HUES6 (cell line): ENCODE data around the gene KLHL36.
A peak's percentile ranks its signal among the peaks of the same experiment; 100 is the strongest.

Experiments
- H3K27ac ChIP-seq: 2 replicates; pipeline ENCODE4 v1.7.0; 2013; ENCODE audit warnings: low read depth, mild to moderate bottlenecking, low read length, inconsistent platforms
- H3K27me3 ChIP-seq: 2 replicates; pipeline ENCODE4 v1.6.1; 2013; ENCODE audit warnings: low read length; ENCODE audit not compliant: control insufficient read depth, insufficient read depth
- H3K36me3 ChIP-seq: 2 replicates; pipeline ENCODE4 v1.6.1; 2013; ENCODE audit warnings: low read length; ENCODE audit not compliant: control insufficient read depth, insufficient read depth
- H3K4me1 ChIP-seq: 2 replicates; pipeline ENCODE4 v1.6.1; 2013; ENCODE audit warnings: low read length; ENCODE audit not compliant: control insufficient read depth, insufficient read depth
- H3K4me3 ChIP-seq: 2 replicates; pipeline ENCODE4 v1.5.1; 2013; ENCODE audit warnings: low read depth, low read length
- H3K9ac ChIP-seq: one replicate; pipeline ENCODE4 v1.6.1; 2013; ENCODE audit warnings: mild to moderate bottlenecking, low read length
- H3K9me3 ChIP-seq: 2 replicates; pipeline ENCODE4 v1.6.1; 2013; ENCODE audit warnings: low read depth, low read length; ENCODE audit not compliant: control insufficient read depth, insufficient read depth

KLHL36 gene

GRCh38 chr16:84648595-84649510 lies 542 bp downstream of the KLHL36 start:
- no peaks in the 10 kb centered on the region for H3K9me3 ChIP-seq
- H3K4me1 ChIP-seq, result peaks cover 7% of the 10 kb centered on the region
- H3K4me3 ChIP-seq, result peak overlapping the region; percentile 75
- H3K27me3 ChIP-seq, result peaks cover 22% of the 10 kb centered on the region
- H3K9ac ChIP-seq, result peak overlapping the region; percentile 46
- H3K27ac ChIP-seq, result no peak overlapping the region
- H3K36me3 ChIP-seq, result peaks cover 9% of the 10 kb centered on the region

- Histone ChIP-seq H3K36me3 (peaks cover 9% of the 10 kb centered on the region), H3K9ac (no peak overlapping the region), H3K27ac (no peak overlapping the region), H3K4me1 (peaks cover 7% of the 10 kb centered on the region), H3K4me3 (peak overlapping the region; percentile 75), H3K9me3 (no peaks in the 10 kb centered on the region), H3K27me3 (peaks cover 22% of the 10 kb centered on the region)
Observed at GRCh38 chr16:84649511-84649861, 1.2 kb downstream of the KLHL36 start.

GRCh38 chr16:84650062-84650991 lies 2.0 kb downstream of the KLHL36 start:
- H3K9me3 ChIP-seq, result no peaks in the 10 kb centered on the region

DNA sequence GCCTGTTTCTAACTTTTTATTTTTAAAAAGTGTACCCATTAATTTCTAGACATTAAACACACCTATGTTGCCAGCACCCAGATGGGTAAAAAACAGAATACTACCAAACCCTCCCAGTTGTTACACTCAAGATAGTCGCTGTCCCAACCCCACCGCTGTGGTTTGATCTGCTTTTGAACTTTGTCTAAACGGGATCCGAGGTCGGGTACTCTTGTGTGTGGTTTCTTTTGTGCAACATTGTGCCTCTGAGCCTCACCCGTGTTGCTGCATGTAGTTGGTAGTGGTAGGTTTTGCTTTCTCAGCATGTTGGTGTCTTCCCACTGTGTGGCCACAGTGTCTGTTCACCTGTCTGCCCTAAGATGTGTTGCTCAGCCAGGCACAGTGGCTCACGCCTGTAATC lies 4.3 kb downstream of the KLHL36 start:
- peaks cover 20% of the 10 kb centered on the region for H3K27me3 ChIP-seq
- no peaks in the 10 kb centered on the region for H3K9me3 ChIP-seq
- peaks cover 7% of the 10 kb centered on the region for H3K4me1 ChIP-seq
- H3K27ac ChIP-seq, result no peak overlapping the region
- no peak overlapping the region for H3K4me3 ChIP-seq
- peaks cover 19% of the 10 kb centered on the region for H3K36me3 ChIP-seq
- H3K9ac ChIP-seq, result no peak overlapping the region

More at GRCh38 chr16:84650062-84650991, 2.0 kb downstream of the KLHL36 start:
- H3K4me1 ChIP-seq, result peaks cover 7% of the 10 kb centered on the region
- no peak overlapping the region for H3K27ac ChIP-seq
- H3K27me3 ChIP-seq, result peaks cover 22% of the 10 kb centered on the region
- no peak overlapping the region for H3K4me3 ChIP-seq
- H3K9ac ChIP-seq, result no peak overlapping the region
- H3K36me3 ChIP-seq, result peaks cover 9% of the 10 kb centered on the region

GRCh38 chr16:84654238-84654637 lies 5.9 kb downstream of the KLHL36 start:
- no peak overlapping the region for H3K27ac ChIP-seq
- no peak overlapping the region for H3K9ac ChIP-seq

DNA sequence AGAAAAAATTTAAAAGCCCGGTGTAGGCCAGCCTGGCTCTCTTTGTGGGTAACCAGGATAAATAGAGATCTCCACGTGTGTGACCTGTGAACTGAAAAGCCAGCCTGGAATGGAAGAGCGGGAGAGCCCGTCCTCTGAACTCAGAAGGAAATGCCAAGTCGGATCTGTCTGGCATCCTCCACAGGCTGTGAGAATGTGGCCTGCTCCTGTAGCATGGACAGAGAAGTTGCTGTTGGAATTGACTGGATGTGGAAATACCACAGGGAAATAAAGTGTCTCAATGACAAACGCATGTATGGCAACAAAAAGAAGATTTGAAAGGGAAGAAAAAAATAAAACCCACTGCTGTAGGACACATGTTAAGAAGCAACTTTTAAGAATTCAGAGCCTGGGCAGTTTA lies 6.7 kb downstream of the KLHL36 start:
- peaks cover 41% of the 10 kb centered on the region for H3K36me3 ChIP-seq

More at GRCh38 chr16:84654238-84654637, 5.9 kb downstream of the KLHL36 start:
- H3K36me3 ChIP-seq, result peaks cover 33% of the 10 kb centered on the region
- H3K27me3 ChIP-seq, result peaks cover 11% of the 10 kb centered on the region
- no peaks in the 10 kb centered on the region for H3K9me3 ChIP-seq
- H3K4me1 ChIP-seq, result peaks cover 4% of the 10 kb centered on the region
- H3K4me3 ChIP-seq, result no peak overlapping the region

DNA sequence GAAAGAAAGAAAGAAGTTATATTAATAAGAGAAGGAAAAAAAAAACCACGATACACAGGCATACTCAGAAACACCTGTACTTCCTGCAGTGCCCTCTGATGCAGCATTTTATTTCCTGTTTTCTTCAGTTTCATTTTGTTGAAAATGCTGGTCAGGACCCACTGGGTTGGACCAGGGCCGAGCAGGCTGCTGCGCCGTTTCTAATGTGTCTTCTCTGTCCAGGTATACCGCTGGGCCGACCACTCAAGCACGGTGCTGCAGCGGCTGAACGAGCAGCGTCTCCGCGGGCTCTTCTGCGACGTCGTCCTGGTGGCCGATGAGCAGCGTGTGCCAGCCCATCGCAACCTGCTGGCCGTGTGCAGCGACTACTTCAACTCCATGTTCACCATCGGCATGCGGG lies 8.3 kb downstream of the KLHL36 start:
- H3K9me3 ChIP-seq, result no peaks in the 10 kb centered on the region
- H3K4me3 ChIP-seq, result no peak overlapping the region
- no peaks in the 10 kb centered on the region for H3K4me1 ChIP-seq
- no peak overlapping the region for H3K27ac ChIP-seq
- H3K27me3 ChIP-seq, result no peaks in the 10 kb centered on the region
- H3K9ac ChIP-seq, result no peak overlapping the region
- H3K36me3 ChIP-seq, result peaks cover 55% of the 10 kb centered on the region

More for the DNA sequence above, 6.7 kb downstream of the KLHL36 start:
- no peaks in the 10 kb centered on the region for H3K9me3 ChIP-seq
- H3K4me3 ChIP-seq, result no peak overlapping the region
- H3K9ac ChIP-seq, result no peak overlapping the region
- peaks cover 5% of the 10 kb centered on the region; the same call in 1 of the 2 replicates for H3K27me3 ChIP-seq
- no peaks in the 10 kb centered on the region for H3K4me1 ChIP-seq
- H3K27ac ChIP-seq, result no peak overlapping the region

- Histone ChIP-seq H3K4me3 (no peak overlapping the region), H3K9ac (no peak overlapping the region), H3K4me1 (no peaks in the 10 kb centered on the region), H3K9me3 (no peaks in the 10 kb centered on the region), H3K36me3 (peaks cover 62% of the 10 kb centered on the region), H3K27ac (no peak overlapping the region), H3K27me3 (no peaks in the 10 kb centered on the region)
Observed at GRCh38 chr16:84657229-84657837, 9.0 kb downstream of the KLHL36 start.

DNA sequence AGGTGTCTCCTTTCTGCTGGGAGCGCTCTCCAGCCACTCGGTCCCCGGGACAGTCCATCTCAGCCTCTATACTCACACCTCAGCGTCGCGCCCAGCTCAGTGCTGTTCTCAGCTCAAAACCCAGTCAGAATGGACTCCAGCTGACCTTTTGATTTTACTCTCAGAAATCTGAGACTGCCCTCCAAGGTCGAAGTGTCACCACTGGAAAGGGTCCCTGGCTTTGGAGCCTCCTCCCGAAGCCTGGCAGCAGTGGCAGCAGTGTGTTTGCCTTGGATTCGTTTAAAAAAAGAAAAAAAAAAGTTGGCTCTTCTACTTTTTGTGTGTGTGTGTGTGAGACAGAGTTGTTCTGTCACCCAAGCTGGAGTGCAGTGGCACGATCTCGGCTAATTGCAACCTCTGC lies 10.4 kb downstream of the KLHL36 start:
- Histone ChIP-seq H3K27me3 (no peaks in the 10 kb centered on the region), H3K9me3 (no peaks in the 10 kb centered on the region), H3K9ac (no peak overlapping the region), H3K4me3 (no peak overlapping the region), H3K4me1 (0 out of 2 replicates have a peak, but pooled peaks cover 4% of the 10 kb centered on the region), H3K27ac (no peak overlapping the region), H3K36me3 (peaks cover 65% of the 10 kb centered on the region)

GRCh38 chr16:84659656-84660300 lies 11.5 kb downstream of the KLHL36 start:
- no peaks in the 10 kb centered on the region for H3K9me3 ChIP-seq
- no peak overlapping the region for H3K27ac ChIP-seq
- H3K9ac ChIP-seq, result no peak overlapping the region
- peaks cover 66% of the 10 kb centered on the region for H3K36me3 ChIP-seq
- H3K4me1 ChIP-seq, result 0 out of 2 replicates have a peak, but pooled peaks cover 5% of the 10 kb centered on the region
- no peak overlapping the region for H3K4me3 ChIP-seq
- H3K27me3 ChIP-seq, result no peaks in the 10 kb centered on the region
